NCI-H2227 treated with DMSO at 0.1 percent for 48 hours (cell line): Measurements from ENCODE around the gene ZYX.
"Not testable (repeated sequence)": the region's sequence is repeated elsewhere in the genome, so short reads cannot be mapped to it uniquely, and the experiment has no call there.

Experiments used
- DNase-seq: peaks from one replicate; lab custom pipeline; 2025; lab: John Stamatoyannopoulos, UW

Gene ZYX

DNA sequence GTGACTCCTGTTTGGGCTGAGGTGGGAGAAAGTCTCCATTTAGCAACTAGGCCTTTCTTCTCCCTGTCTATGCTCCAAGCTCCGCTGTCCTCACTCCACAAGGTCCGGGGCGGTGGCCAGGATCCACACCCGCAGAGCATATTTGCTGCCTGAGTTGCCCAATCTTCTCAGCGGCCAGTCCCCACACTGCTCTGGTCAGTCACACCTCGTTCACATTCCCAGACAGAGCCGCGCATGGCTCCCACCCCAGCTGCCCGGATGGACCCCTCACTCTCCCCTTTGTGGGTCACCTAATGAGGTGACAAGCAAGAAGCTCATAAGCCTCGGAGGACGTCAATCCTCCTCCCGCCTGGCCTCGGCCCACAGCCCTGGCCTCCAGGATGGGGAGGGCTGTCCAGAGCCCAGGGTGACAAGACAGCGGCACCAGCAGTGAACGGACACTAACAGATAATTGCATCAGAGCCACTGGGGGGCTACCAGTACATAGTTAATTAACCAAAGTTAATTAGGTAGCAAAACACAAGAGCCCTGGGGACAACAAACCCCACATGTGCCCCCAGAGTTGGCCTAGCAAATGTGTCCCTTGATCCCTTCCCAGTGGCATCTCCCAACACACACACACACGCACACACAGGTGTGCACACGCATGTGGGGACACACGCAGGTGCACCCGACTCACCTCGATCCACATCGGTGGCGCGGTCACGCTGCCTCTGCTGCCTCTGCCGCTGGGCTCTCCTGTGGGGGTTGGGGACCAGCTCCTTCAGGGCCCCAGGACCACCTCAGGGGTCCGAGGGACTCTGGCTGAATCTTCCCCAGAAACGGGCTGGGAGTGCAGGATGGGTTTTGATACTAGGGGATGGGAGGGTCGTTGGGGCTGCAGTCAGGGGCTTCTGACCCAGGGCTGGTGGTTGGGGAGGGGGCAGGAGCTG lies 15.7 kb downstream of the ZYX start:
- no peak for DNase-seq

DNA sequence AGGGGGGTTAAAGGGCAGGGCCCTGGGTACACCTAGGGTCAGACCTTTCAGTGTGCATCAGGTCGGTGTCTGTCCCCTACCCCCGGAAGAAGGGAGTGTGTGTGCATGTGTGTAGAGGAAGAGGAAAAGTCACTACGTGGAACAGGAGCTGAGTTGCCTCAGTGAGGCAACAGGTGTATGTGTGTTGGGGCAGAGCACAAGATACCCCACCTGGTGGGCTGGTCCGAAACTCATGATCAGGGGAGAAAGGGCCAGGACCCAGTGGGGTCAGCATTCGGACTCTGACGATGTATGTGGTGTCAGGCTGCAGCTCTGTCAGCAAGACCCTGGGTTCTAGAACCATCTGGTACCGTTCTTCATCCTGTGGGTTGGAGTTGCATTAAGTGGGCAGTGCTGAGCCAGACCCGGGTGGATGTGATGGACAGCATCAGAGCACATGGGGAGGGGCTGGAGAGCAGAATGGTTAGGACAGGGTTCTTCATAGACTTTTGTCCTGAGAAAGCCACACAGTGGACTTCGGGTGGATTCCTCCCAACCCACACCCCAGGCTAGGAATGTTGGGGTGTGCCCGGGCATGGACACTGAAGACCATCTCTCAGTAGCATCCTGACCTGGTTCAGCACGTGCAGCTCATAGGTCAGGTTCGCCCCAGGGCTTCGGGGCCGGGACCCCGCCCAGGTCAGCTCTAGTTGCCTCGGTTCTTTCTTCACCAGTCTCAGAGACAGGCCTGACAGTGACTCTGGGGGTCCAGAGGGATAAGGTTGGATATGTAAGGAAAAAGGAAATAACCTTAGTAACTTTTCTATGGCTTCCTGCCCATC lies 16.8 kb downstream of the ZYX start:
- DNase-seq, result no peak

DNA sequence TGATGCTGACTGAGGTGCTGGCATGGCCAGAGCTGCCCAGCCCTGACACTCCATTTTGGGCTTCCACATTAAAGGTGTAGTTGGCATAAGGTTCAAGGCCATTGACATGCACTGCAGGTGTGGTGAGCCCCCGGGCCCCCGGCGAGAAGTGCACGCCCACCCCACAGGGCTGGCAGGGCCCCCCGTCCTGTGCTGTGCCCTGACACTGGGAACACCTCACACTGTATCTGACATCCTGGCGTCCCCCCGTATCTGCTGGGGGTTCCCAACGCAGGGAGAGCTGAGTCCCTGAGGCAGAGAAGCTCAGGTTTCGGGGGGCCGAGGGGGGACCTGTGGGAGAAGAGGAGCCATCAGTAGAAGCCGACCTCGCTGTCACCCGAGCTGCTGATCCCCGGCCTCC lies 17.5 kb downstream of the ZYX start:
- DNase-seq, result no peak

DNA sequence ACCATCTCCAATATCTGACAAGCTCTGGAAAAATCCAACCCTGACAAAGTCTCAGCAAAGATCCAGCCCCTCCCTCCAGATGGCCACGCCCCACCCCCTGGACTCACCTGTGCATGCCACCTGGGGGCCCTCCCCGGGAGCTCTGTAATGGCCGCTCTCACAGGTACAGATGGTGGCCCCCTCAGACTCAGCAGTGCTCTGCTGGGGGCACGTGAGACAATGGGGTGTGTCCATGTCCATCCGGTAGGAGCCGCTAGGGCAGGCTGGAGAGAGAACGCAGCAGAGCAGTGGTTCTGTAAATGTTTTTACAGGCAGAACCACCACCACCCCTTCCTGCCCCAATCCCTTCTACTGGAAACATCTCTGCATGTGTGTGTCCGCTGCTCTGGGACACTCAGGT lies 18.0 kb downstream of the ZYX start:
- no peak for DNase-seq

DNA sequence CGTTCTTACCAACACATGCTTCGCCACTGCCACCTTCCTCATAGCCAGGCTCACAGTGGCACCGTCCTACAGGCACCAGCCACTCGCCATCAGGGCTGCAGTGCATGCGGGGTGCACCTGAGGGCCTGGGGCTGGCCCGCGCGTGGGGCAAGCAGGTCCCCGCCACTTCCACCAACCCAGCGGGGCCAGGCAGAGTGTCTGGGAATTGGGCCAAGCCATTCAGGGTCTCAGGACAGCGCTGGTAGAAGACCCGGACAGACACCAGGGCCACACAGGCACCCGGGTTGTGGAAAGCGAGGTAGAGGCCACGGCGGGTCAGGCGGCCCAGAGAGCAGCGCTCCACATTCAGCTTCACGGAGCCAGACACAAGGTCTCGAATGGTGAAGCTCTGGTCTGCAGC lies 18.5 kb downstream of the ZYX start:
- DNase-seq, result no peak

DNA sequence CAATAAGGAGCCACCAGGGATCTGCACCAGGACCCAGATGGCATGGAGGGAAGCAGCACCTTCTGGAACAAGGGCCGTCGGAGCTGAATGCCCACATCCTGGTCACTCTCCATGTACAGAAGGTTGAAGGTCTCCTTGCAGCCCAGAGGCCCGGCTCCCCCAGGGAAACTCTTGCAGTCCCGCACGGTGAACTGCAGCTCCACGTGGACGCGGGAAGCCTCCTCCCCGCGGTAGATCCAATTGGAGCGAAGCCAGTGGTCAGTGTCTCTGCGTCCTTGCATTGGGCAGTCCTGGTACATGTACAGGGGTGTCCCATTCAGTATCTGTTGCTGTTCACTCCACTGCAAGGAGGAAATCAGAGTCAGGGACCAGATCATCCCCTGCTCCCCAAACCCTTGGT lies 20.1 kb downstream of the ZYX start:
- no peak for DNase-seq

DNA sequence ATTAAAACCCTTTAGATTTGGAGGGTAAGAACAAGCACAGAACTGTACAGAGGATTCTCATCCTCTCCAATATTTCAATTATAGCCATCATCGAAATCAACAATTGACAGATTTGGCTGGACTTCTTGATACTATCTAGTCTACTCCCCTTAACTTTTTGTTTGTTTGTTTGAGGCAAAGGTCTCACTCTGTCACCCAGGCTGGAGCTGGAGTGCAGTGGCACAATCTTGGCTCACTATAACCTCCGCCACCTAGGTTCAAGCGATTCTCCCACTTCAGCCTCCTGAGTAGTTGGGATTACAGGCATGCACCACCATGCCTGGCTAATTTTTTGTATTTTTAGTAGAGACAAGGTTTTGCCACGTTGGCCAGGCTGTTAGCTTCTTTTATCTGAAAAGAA lies 21.1 kb downstream of the ZYX start:
- not testable (repeated sequence) for DNase-seq

DNA sequence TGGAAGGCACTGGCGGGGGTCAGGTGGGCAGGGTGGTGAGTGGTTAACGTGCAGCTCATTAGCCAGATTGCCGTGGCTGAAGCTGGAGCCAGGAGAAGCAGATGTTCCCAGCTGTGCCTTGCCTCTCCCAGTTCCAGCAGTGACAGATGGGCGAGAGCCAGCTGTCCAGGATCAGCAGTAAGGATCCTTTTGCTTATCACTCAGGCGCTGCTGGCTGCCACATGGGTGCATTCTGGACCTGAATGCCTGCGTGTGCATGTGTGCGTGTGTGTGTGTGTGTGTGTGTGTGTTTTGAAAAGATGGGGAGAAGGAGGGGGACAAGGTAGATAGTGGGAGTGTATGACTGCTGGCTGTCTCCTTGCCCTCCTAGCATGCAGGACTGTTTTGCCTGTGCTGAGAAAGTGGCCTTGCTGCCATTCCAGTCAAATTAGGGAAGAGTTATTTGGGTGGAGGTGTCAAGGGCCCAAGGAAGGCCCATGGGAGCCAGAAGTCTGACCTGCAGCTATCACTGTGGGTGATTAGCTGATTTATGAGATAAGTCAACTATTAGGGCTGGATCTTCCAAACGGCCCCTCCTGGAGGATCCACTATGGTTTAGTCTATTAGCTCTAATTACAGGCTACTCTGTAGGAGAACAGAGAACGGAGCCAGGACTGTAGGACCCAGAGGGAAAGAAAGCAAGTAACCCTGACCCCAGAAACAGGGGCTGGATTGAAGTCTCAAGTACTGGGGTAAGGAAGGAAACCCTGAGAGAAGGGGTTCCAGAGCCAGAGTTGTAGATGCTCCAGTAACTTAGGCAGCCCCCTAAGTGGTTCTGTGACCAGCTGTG lies 24.2 kb downstream of the ZYX start:
- peak; percentile 56 for DNase-seq

DNA sequence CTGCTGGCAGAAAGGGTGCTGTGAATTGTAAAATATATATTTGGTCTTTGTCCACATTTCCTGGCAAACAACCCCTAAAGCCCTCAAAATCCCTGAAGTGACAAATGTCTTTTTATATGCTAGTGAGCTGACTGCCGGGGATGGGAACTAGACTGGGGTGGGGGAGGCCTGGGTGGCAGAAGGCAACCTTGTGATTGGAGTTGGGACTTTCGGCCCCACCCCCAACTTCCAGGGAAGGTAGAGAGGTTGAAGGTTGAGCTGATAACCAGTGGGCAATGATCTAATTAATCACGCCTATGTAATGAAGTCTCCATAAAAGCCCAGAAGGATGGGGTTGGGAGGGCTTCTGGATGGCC lies 24.8 kb downstream of the ZYX start:
- DNase-seq, result no peak

DNA sequence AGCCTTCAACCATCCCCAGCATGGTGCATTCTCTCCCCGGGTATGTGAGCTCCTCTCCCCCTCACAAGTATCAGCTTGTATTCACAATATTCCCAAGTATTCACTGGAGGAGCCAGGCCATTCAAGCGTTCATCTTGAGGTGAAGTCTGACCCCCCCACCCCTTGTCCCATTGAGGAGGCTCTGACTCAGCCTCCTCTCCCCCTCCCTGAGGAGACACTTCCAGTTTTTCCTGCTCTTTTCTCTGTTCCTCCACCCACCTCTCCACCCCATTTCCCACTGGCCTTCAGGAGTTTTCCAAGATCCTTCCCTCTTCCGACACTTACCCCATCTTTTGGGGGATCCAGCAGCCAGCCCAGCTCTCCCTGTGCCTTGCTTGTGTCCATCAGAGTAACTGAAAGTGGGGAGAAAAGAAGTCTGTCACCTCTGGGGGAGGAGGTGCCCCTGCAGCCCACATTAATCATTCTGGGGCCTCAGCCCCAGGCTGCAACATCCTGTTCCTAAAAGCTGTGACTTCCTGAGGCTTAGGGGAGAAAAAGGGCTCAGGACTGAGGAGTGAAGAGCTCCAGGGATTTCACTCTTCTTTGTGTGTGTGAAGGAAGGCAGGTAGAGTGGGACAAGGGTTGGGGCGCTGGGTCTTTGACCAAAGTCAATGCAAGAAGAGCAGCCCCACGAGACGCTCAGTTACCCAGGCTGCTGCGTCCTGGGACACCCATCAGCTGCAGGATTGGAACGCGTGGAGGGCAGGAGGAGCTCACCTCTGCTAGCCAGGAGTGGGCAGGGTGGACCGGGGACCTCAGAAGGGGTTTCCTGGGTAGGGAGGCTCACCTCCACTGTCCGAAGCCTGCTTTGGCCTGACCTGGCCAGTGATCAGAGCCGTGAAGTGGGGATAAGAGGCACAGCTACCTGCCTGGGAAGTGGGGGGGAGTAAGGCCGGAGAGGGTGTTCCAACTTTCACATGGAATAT lies 26.4 kb downstream of the ZYX start:
- DNase-seq, result no peak

DNA sequence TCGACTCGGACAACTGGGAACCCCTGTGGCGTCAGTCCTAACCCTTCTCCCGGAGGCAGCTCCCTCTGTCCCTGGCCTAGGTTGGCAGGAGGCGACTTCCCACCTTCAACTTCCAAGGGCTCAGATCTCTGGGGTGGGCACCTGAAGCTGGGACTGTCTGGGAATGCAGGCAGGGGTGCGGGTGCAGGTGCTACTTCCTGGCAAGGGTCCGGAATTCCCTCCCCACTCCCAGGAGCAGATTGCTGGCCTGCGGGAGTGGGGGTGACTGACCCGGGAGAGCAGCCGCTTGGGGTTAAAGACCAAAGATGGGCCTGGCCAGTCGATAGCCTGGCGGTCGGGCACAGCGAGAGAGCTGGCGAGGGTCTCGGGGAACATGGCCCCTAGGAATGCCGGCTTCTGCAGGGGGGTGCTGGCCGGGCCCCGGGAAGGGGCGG lies 27.1 kb downstream of the ZYX start:
- DNase-seq, result no peak

DNA sequence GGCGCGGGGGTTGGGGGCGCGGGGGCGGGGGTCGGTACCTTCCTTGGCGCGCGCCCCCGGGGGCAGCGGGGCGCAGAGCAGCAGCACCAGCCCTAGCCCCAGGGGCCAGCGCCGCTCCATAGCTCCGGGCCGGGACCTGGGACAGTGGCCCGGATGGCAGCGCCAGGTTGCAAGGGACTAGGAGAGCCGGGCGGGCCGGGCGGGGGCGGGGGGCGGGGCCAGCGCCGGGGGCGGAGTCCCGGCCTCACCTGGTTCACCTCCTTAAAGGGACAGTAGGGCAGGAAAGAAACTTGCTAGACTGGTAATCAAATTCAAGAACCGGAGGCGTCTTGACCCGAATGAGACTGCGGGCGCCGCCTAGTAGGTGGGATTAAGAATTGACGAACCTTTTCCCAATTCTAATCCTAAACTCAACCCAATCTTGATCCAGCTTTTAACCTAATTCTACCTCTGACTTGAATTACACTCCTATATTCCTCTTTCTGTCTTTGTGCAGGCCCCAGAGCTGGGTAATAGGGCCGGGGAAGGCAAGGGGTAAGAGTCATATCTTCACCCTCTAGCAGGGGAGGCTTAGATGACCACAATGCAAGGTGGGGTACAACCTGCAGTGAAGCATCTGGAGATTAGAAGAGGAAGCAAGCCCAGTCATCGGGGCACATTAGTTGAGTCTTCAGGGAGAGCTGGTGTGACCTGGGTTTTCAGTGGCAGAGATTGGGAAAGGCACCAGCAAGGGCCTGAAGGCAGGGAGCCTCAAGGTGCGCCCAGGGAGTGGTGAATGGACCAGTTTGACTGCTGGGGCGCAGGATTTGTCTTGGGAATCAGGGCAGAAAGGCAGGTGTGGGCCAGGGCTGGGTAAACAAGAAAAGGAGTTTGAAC lies 27.8 kb downstream of the ZYX start, which contains the start of gene EPHA1:
Gene EPHA1, minus strand, starts transcription at position 171 of the 876 bp plus-strand sequence. Its CDS starts 51 bp downstream, at position 120.
- DNase-seq, result no peak

DNA sequence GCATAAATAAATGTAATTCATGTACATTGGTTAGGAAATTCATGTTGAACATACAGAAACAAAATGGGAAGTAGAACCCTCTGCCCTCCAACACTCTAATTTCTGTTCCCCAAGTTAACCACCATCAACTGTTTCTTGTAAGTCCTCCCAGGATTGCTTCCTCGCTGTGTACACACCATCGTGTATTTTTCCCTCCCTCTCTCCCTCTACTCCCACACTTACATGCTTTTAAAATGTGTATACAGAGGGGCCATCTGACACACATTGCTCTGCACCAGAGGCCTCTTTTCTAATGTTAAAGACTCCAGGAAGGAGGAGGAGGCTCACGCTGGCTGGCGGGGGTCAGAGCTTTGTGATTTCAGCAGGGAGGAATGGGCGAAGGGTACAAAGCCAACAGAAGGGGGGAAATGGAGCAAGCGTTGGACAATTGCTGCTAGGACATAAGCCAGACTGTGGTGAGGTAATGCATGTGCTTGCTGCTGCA lies 29.4 kb downstream of the ZYX start:
- DNase-seq, result no peak

DNA sequence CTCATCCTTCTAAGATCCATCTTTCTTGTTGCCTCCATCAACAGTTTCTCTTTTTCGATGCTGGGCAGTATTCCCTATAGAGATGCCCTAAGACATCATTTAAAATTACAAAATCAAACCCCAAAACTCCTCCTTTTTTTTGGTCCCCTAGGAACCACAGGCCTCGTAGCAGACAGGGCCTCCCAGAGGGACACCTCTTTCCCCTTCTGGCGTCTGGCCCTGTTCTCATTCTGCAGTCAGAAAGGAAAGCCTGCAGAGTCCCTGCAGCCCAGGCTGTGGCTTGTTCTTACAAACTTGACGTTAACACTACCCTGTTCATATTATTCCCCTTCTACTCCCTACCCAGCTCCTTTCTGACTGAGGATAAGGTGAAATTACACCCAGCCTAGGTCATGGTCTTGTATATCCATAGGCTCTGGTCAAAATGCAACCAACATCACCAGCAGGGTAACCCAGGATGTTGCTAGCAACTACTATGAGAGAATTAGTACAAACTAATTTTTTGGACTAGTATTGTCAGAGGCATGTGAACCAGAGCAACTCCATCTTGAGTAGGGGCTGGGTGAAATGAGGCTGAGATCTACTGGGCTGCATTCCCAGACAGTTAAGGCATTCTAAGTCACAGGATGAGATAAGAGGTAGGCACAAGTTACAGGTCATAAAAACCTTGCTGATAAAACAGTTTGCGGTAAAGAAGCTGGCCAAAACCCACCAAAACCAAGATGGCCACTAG lies 31.0 kb downstream of the ZYX start:
- DNase-seq, result no peak

DNA sequence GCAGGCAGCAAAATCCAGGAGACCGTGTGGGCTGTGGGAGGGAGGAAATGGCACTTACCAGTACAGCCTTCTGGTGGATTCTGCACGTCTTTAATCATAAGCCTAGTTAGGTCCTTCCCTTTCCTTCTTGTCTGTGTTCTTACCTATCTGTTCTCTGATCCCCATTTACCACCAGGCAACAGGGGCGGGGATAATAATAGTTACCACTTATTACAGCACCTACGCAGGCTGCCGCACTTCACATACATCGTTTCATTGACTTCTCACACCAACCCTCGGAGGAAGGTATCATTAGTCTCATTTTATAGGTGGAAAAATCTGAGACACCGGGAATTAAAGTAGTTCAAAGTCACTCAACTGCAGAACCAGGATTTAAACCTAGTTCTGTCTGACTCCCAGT lies 32.0 kb downstream of the ZYX start:
- DNase-seq, result no peak

DNA sequence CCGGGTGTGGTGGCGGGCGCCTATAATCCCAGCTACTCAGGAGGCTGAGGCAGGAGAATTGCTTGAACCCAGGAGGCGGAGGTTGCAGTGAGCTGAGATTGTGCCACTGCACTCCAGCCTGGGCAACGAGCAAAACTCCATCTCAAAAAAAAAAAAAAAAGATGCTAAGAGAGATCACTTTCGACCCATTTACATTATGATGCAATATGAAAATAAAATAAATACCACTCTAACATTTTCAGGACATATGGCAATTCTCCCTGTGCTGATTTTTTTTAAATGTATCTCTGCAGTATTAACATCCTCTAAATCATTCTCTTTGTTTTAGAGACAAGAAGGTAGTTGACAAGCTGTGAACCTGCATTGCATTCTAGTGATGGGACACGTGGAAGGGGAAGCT lies 34.1 kb downstream of the ZYX start:
- DNase-seq, result not testable (repeated sequence)

DNA sequence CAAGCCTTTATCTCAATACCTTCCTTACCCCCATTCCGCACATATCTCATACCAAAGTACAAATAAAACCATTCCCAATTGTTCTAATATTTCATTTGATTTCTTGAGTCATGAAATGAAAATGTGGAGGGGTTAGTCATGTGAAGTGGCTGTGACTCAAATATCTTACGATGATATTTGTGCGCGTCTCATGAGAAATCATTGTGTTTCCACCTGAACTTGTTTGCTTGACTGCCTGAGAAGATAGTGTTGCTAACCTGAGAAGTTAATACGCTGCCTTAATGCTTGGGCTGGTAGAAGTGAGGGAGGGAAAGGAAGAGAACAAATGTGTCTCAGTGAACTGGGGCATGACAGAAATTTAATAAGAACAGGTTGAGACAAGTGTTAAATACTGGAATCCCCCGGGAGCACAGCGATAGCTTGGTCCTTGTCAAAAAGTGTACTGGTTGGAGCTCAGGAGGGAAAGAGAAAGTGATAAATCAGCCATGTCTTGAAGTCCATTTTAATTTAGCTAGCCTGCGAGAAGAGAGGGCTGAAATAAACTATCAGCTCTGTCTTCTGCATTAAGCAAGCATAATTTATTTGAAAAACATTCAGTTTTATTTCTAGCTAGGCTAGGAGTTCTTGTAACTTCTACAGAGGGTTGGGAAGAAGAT lies 34.7 kb downstream of the ZYX start:
- DNase-seq, result no peak

DNA sequence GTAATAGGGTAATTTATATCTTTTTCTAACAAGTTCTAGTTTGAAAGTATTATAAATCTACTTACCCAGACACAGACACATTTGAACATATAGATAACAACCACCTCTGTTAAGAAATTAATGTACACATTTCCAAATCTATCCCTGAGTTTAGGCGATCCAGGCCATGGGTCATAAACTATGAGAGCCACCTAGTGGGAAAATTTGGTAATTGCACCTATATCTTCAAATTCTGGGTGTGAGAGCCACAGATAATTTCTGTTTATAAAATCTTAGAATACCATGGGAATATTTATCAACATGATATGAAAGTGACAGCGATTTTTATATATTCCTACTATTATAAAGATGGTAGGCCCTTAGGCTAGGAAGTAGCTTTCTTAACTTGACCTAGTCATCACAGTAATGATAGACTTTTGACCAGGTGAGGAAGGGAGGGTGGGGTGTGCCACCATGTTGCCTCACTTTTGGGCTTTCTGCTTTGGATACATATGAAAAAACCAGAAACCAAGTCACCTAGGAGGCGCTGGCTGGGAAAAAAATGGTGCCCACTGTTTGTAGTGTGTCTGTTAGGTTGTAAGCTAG lies 35.5 kb downstream of the ZYX start:
- peak; percentile 65 for DNase-seq
